Natural killer cell (primary cell): Measurements from ENCODE around the gene ALK. TPM values are rescaled to one million over a fixed set of nuclear protein-coding genes. Genes with fewer than 3 reads are reported as not detected.

Source experiments
- ATAC-seq, 3 donors: fragments of 150-1000 bp in 2 of 3; fragments of 200-7000 bp in 1 of 3; cut with Tn5 transposase; 1 replicate in 1 of 3; 2 replicates in 2 of 3; pipeline ENCODE4 v1.10.0; 2021; ENCODE audit warnings: mild to moderate bottlenecking in 2 of 3, moderate library complexity in 2 of 3
- DNase-seq, 2 donors: peaks; one replicate each; pipeline versions ENCODE4 v3.0.0 to v3.0.0-alpha.2; 2013 to 2021; ENCODE audit warnings: mixed read lengths in 1 of 2
- H3K27ac ChIP-seq: one replicate; pipeline ENCODE4 v1.5.1; 2013; ENCODE audit warnings: mild to moderate bottlenecking, low read length
- H3K27me3 ChIP-seq: one replicate; pipeline ENCODE4 v1.6.1; 2013; ENCODE audit warnings: low read length; ENCODE audit not compliant: control insufficient read depth, insufficient read depth
- H3K36me3 ChIP-seq: one replicate; pipeline ENCODE4 v1.6.1; 2013; ENCODE audit warnings: low read length; ENCODE audit not compliant: control insufficient read depth, insufficient read depth
- H3K4me1 ChIP-seq: one replicate; pipeline ENCODE4 v1.6.1; 2013; ENCODE audit warnings: low read length; ENCODE audit not compliant: control insufficient read depth, insufficient read depth
- H3K4me3 ChIP-seq: one replicate; pipeline ENCODE4 v1.5.1; 2013; ENCODE audit warnings: low read length
- H3K9me3 ChIP-seq: one replicate; pipeline ENCODE4 v1.6.1; 2013; ENCODE audit warnings: low read length; ENCODE audit not compliant: control insufficient read depth, insufficient read depth
- H3K27ac Mint-ChIP-seq, 2 donors: one replicate each; pipeline ENCODE4 v1.8.0; 2022; ENCODE audit warnings: mild to moderate bottlenecking in 2 of 2, mixed read lengths in 2 of 2, moderate library complexity in 1 of 2
- H3K27me3 Mint-ChIP-seq, 2 donors: one replicate each; pipeline ENCODE4 v1.8.0; 2022; ENCODE audit warnings: low read depth in 2 of 2, mixed read lengths in 2 of 2
- H3K36me3 Mint-ChIP-seq: one replicate; pipeline ENCODE4 v1.8.0; 2022; ENCODE audit warnings: mixed read lengths
- H3K4me1 Mint-ChIP-seq, 2 donors: one replicate each; pipeline ENCODE4 v1.8.0; 2022; ENCODE audit warnings: mixed read lengths in 2 of 2
- H3K4me3 Mint-ChIP-seq: one replicate; pipeline ENCODE4 v1.8.0; 2022; ENCODE audit warnings: mild to moderate bottlenecking, moderate library complexity, mixed read lengths
- H3K9me3 Mint-ChIP-seq, 2 donors: one replicate each; pipeline ENCODE4 v1.8.0; 2022; ENCODE audit warnings: mixed read lengths in 2 of 2
- WGBS: methylation state at CpG from one replicate; pipeline ENCODE4 v1.1.7; 2013; ENCODE audit warnings: missing lambda C conversion rate; ENCODE audit not compliant: insufficient coverage; 5-methylcytosine and 5-hydroxymethylcytosine counted together
- intact Hi-C: fragments of 100-400 bp; cut with micrococcal nuclease; formaldehyde crosslinking; loops from one replicate; pipeline ENCODE4 v1.14.2; 2022
- total RNA-seq, 4 donors: library from RNA; stranded (reverse); fragments of 120-200 nt in 1 of 4; gene quantifications; one replicate each; pipeline versions ENCODE4 v1.2.3 to v1.2.4, GENCODE V29; 2013 to 2022
- TF ChIP-seq, protein P1 (sequence below): fragments of 200-600 bp; IDR thresholded peaks from one replicate; pipeline ENCODE4 v1.8.0; 2022; ENCODE audit warnings: antibody characterized with exemption

ALK gene
- total RNA-seq, 3 donors from 2014 or later (not counting 1 experiment from before 2014, with no cell fraction given): not detected

DNA sequence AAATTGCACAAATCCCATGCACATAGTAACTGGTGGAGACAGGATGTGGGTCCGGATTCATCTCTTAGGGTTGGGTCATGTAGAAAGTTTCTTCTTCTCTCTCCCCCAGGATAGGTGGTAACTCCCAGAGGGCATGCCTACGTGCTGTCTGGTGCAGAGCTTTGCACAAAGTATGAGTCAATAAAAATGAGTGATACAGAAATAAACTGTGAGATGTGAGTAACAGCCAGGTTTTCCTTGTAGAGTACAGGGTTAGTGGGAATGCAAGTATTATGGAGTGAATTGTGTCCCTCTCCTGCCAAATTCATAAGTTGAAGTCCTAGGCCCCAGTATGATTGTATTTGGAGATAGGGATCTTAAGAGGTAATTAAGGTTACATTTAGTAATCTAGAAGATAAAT is 289.4 kb downstream of the ALK start:
- H3K27me3 Mint-ChIP-seq: peaks cover 25 to 53% of the 10 kb centered on the region in 2 donors

DNA sequence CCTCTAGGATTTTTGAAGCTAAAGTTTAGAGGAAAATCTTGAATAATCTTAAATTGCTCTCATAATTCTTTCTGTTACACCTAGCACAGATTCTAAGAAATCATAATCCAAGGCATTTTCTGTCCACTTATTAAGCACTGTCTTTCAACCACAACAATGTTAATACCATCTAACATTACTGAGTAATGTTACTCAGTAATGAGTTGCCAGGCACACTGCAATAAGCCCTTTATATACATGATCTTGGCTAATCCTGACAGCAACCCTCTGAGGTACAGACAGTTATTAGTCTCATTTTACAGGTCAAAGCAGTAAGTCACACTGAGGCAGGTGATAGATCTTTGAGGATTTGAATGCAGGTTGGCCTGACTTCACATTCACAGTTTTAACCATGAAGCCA is 291.9 kb downstream of the ALK start:
- Mint-ChIP-seq H3K4me3 (no peak overlapping the region), H3K4me1 (no peaks in the 10 kb centered on the region), H3K27me3 (peaks cover 27 to 50% of the 10 kb centered on the region in 2 donors), H3K36me3 (no peaks in the 10 kb centered on the region), H3K9me3 (no peaks in the 10 kb centered on the region), H3K27ac (no peak overlapping the region)
- no peaks in the 10 kb centered on the region for H3K36me3 ChIP-seq
- TF ChIP-seq, protein P1, sequence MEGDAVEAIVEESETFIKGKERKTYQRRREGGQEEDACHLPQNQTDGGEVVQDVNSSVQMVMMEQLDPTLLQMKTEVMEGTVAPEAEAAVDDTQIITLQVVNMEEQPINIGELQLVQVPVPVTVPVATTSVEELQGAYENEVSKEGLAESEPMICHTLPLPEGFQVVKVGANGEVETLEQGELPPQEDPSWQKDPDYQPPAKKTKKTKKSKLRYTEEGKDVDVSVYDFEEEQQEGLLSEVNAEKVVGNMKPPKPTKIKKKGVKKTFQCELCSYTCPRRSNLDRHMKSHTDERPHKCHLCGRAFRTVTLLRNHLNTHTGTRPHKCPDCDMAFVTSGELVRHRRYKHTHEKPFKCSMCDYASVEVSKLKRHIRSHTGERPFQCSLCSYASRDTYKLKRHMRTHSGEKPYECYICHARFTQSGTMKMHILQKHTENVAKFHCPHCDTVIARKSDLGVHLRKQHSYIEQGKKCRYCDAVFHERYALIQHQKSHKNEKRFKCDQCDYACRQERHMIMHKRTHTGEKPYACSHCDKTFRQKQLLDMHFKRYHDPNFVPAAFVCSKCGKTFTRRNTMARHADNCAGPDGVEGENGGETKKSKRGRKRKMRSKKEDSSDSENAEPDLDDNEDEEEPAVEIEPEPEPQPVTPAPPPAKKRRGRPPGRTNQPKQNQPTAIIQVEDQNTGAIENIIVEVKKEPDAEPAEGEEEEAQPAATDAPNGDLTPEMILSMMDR: no peak
- no peak overlapping the region for H3K4me3 ChIP-seq
- intact Hi-C loops: no loop called here
- DNase-seq (no peak), ATAC-seq (no peak)
- H3K9me3 ChIP-seq: no peaks in the 10 kb centered on the region
- no peaks in the 10 kb centered on the region for H3K4me1 ChIP-seq
- no peaks in the 10 kb centered on the region for H3K27me3 ChIP-seq
- H3K27ac ChIP-seq: no peak overlapping the region

More for the DNA sequence above, 289.4 kb downstream of the ALK start:
- H3K36me3 Mint-ChIP-seq: no peaks in the 10 kb centered on the region
- TF ChIP-seq, protein P1: no peak
- DNase-seq (no peak), ATAC-seq (no peak)
- H3K9me3 ChIP-seq: no peaks in the 10 kb centered on the region
- WGBS: 100% methylated on average over 1 of the region's 2 CpGs
- no peaks in the 10 kb centered on the region for H3K4me1 Mint-ChIP-seq
- intact Hi-C loops: no loop called here
- no peaks in the 10 kb centered on the region for H3K4me1 ChIP-seq
- no peaks in the 10 kb centered on the region for H3K27me3 ChIP-seq
- H3K27ac ChIP-seq: no peak overlapping the region
- H3K36me3 ChIP-seq: no peaks in the 10 kb centered on the region
- H3K4me3 ChIP-seq: no peak overlapping the region
- no peak overlapping the region for H3K27ac Mint-ChIP-seq
- no peak overlapping the region for H3K4me3 Mint-ChIP-seq
- no peaks in the 10 kb centered on the region for H3K9me3 Mint-ChIP-seq

DNA sequence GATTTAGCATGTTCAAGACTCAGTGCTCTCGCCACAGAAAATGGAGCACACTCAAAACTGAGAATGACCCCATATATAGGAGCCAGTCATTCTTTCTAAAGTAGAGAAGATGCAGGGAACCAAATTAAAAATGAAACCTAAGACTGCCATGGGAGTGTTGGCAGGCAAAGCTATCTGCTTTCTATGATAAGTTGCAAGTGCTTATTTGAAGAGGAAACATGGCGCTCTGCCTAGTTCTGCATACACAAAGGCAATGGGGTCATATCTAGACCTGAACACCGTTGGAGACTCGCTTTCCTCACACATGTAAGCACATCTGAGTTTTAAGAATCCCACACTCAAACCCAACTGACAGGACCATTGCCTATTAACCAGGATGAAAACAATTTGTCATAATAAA is 292.5 kb downstream of the ALK start:
- Mint-ChIP-seq H3K27me3 (peaks cover 26 to 44% of the 10 kb centered on the region in 2 donors), H3K9me3 (no peaks in the 10 kb centered on the region), H3K27ac (no peak overlapping the region), H3K4me1 (no peaks in the 10 kb centered on the region), H3K36me3 (no peaks in the 10 kb centered on the region), H3K4me3 (no peak overlapping the region)
- ATAC-seq (no peak), DNase-seq (no peak)
- Histone ChIP-seq H3K27me3 (no peaks in the 10 kb centered on the region), H3K36me3 (no peaks in the 10 kb centered on the region), H3K9me3 (no peaks in the 10 kb centered on the region), H3K4me3 (no peak overlapping the region), H3K4me1 (no peaks in the 10 kb centered on the region), H3K27ac (no peak overlapping the region)
- WGBS: 55% methylated on average over 3 of the region's 4 CpGs
- TF ChIP-seq, protein P1: no peak
- intact Hi-C loops: no loop called here

DNA sequence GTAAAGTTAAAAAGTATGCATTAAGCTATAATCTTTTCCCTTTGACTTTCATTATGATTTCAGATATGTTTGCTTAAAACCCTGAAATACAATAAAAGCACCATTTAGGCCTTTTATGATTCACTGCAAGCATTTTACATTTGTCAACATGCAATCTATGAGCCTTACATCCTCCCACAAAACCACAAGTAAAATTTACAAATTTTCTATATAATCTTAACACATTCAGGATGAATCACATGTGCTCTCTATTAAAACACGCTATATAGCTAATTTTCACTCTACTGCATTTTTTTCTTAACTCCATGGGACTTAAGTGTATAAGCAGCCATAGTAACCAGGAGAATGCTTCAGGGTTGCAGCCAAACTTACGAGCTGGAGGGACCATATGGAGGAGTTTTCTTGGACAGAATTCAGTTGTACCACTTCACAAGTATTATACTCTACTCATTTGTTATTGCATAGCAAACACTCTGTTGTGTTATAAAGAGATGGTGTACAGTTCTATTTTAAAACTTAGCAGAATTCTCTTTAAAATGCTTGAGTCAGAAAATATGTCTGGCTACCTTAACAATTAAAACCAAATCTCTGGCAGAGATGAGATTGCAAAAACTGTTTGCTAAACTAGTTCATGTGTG is 293.2 kb downstream of the ALK start:
- Mint-ChIP-seq H3K9me3 (no peaks in the 10 kb centered on the region), H3K27me3 (peaks cover 26 to 38% of the 10 kb centered on the region in 2 donors), H3K36me3 (no peaks in the 10 kb centered on the region), H3K4me1 (no peaks in the 10 kb centered on the region), H3K27ac (no peak overlapping the region), H3K4me3 (no peak overlapping the region)
- intact Hi-C loops: no loop called here
- TF ChIP-seq, protein P1: no peak
- Histone ChIP-seq H3K27ac (no peak overlapping the region), H3K36me3 (no peaks in the 10 kb centered on the region), H3K27me3 (no peaks in the 10 kb centered on the region), H3K4me1 (no peaks in the 10 kb centered on the region), H3K4me3 (no peak overlapping the region), H3K9me3 (no peaks in the 10 kb centered on the region)
- DNase-seq: no peak
- no peak for ATAC-seq
- 63% methylated on average over 1 of the region's 2 CpGs for WGBS
